HuH-7 (cell line): ENCODE data around the gene NUBPL.
"Not testable (repeated sequence)": the region's sequence is repeated elsewhere in the genome, so short reads cannot be mapped to it uniquely, and the experiment has no call there.

Source experiments
- DNase-seq: peaks from one replicate; pipeline ENCODE4 v3.0.0; 2011; ENCODE audit warnings: low spot score

The NUBPL gene

DNA sequence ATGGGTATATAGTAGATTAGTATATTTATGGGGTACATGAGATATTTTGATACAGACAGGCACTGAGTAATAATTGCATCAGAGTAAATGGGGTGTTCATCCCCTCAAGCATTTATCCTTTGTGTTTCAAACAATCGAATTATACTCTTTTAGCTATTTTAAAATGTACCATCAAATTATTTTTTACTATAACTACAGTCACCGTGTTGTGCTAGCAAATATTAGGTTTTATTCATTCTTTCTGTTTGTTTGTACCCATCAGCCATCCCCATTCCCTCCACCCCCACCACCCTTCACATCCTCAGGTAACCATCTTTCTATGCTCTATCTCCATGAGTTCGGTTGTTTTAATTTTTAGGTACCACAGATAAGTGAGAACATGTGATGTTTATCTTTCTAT is 115.8 kb downstream of the NUBPL start:
- no peak for DNase-seq

DNA sequence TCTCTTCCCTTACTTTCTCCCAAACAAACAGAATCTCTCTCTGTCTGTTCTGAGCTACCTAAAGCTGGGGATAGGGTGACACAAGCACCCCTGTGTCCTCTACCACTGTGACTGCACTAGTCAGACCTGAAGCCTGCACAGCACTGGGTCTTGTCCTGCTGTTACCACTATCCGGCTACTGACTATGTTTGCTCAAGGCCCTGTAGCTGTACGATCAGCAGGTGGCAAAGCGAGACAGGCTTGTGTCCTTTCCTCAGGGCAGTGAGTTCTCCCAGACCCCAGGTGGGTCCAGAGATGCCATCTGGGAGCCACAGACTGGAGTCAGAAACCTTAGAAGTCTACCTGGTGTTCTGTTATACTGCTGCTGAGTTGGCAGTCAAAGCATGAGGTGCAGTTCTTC is 116.4 kb downstream of the NUBPL start:
- no peak for DNase-seq

DNA sequence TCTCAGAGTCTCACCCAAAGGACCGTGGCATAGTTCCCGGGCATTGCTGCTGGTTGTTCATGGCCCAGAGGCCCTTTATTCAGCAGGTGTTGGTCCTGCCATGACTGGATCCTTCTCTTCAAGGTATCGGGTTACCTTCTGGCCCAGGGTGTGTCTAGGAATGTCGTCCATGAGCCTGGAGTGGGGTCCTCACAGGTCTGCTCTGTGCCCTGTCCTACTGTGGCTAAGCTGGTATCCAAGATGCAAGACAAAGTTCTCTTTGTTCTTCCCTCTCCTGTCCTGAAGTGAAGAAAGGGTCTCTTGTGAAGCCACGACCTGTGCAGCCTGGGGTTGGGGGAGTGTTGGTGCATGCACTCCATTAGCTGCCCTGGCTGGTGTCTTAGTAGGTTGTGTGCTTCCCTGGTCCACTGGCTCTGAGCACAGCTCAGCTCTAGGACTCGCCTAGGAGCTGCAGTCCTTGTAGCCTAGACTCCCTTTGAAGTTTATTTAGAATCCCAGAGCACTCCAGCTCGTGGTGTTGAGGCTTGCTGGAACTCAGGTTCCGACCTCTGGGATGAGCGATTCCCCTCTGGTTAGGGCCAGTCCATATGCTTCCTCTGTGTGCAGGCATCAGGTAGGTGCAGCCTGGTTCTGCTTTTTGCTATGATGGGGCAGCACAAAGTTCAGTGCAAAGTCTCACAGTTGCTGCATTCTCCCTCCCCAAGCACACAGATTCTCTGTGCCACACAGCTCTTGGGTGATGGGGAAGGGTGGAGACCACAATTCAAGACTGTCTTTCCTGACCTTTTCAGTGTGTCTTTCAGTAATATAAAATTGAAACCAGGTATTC is 117.4 kb downstream of the NUBPL start:
- DNase-seq, result no peak

DNA sequence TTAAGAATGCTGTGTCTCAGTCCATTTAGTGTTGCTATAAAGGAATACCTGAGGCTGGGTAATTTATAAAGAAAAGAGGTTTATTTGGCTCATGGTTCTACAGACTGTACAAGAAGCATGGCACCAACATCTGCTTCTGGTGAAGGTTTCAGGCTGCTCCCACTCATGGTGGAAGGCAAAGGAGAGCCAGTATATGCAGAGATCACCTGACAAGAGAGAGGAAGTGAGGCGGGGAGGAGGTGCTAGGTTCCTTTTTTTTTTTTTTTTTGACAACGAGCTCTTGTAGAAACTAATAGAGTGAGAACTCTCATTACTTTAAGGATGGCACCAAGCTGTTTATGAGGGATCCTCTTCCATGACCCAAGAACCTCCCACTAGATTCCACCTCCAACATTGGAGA is 121.6 kb downstream of the NUBPL start:
- DNase-seq, result no peak

DNA sequence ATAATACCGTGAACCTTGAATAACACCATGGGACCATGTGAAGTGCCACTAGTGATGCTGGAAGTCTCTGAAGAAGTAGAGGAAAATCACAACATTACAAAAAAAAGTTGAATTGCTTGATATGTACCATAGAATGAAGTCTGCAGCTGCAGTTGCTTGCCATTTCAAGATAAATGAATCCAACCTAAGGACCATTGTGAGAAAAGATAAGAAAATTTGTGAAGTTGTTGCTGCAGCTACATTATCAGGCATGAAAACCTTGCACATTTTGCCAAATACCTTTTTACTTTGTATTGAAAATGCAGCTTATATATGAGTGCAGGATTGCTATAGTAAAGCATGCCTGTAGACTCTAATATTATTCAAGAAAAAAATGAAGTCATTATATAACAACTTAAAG is 126.5 kb downstream of the NUBPL start:
- DNase-seq, result no peak

DNA sequence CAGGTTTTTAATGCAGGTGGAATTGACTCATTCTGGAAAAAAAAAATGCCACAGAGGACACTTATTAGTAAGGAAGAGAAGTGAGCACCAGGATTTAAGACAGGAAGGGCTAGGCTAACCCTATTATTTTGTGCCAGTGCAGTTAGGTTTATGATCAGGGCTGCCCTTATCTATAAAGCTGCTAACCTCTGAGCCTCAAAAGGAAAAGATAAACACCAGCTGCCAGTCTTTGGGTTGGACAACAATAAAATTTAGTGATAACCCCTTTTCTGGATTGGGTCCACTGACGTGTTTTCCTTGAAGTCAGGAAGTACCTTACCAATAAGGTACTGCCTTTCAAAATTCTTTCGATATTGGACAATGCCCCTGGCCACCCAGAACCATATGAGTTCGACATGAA is 128.9 kb downstream of the NUBPL start:
- no peak for DNase-seq

DNA sequence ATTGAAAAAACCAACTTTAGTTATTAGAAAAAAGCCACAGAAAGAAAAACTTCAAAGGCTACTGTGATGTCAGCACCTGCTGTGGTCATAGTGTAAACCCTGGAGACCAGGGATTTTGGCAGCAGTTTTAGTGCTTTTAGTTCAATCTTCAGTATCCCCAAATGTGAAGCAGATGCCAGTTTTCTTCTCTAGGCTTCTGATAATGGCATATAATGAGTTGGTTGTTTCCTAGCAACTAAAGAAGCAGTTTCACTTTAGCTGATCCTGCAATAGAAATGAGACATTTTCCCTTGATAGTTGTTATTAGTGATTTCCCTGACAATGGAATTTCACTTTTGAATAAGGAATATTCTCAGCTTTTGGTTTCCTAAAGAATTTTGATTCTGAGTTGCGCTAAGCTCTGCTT is 131.2 kb downstream of the NUBPL start:
- DNase-seq, result no peak

DNA sequence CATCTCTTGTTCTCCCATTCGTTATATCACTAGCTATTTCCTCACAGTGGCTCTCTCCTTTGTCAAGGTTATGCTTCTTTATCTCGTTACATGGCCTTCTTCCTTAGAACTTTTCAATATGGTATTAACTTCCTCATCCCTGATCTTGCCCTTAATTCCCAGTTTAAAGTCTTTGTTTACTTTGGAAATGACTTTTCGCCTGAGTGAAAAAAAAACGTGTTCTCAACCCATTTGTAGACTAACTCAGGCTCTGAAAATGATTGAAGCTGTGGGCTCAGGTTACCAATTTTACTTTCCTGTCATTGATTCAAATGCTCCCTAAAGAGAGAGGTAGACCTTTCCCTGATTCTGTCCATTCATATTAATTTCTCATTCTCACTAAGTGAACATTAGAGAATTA is 135.2 kb downstream of the NUBPL start:
- peak; percentile 64 for DNase-seq

DNA sequence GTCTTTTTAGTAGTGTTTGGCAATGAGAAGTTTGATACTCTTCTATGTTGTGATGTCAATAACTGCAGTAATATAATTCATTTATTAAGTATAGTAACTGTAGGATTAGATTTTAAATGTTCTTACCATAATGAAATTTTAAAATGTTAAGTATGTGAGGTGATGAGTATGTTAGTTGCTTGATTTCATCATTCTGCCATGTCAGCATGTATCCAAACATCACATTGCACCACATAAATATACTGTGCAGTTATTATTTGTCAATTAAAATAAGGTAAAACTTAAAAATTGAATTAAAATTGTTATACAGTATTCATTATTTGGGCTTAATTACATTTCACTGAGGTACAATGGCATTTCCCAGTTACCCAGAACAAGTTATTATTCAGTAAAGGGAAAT is 138.6 kb downstream of the NUBPL start:
- DNase-seq, result no peak

DNA sequence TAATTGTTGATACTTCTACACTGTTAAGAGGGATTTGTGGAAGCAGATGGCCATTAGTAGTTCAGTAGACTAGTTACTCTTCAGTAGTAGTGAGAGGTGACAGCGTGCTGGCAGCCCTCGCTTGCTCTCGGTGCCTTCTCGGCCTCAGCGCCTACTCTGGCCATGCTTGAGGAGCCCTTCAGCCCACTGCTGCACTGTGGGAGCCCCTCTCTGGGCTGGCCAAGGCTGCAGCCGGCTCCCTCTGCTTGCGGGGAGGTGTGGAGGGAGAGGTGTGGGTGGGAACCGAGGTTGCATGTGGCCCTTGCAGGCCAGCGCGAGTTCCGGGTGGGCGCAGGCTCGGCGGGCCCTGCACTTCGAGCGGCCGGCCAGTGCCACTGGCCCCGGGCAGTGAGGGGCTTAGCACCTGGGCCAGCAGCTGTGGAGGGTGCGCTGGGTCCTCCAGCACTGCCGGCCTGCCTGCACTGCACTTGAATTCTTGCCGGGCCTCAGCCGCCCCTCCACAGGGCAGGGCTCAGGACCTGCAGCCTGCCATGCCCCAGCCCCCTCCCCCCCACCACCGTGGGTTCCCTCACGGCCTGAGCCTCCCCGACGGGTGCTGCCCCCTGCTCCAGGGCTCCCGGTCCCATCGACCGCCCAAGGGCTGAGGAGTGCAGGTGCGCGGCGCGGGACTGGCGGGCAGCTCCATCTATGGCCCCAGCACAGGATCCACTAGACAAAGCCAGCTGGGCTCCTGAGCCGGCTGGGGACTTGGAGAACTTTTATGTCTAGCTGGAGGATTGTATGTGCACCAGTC is 139.3 kb downstream of the NUBPL start:
- DNase-seq, result no peak

DNA sequence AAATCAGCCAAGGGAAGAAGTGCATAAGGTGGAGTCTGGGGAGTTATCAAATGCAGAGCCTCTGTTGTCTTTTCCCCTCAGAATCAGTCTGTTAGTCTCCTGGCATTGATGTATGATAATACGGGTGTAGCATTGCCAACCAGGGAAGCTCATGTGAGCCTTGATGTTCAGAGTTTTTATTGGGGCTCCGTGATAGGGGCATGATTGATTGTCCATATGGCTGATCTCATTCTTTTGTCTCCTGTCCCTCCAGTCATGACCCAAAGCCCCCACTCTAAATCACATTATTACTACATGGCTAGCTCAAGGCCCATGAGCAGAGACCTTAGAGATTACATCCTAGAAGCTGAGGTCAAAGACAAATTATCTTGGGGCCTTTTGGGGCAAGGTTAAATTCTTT is 140.9 kb downstream of the NUBPL start:
- DNase-seq, result no peak

DNA sequence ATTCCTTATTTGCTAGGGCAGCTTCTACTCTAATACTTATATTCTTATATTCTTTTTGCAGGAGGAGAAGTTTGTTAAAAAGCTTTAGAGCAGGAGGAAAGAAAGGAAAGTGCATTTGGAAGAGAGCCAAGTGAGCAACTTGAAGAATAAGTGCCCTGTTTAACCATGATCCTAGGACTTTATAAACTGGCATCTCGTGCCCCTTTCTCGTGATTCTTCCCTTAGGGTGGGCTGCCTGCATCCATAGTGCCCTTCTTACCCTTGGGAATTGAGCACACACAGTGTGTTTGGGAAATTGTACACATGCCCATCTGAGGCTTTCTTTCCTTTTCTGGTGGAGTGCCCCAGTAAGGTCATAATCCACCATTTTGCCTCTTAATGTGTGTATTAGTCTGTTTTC is 141.9 kb downstream of the NUBPL start:
- DNase-seq, result no peak

DNA sequence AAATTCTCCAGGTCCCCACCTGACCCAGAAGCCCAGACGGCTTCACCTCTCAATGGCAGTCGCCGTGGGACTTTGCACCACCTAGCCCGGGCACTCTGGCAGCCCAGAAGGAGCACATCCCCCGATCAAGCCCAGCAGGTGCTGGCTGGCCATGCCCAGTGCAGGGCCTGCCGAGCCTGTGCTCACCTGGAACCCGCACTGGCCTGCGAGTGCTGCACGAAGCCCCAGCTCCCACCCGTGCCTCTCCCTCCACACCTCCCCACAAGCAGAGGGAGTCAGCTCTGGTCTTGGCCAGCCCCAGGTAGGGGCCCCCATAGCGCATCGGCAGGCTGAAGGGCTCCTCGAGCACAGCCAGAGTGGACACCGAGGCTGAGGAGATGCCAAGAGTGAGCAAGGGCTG is 144.5 kb downstream of the NUBPL start:
- DNase-seq, result no peak

DNA sequence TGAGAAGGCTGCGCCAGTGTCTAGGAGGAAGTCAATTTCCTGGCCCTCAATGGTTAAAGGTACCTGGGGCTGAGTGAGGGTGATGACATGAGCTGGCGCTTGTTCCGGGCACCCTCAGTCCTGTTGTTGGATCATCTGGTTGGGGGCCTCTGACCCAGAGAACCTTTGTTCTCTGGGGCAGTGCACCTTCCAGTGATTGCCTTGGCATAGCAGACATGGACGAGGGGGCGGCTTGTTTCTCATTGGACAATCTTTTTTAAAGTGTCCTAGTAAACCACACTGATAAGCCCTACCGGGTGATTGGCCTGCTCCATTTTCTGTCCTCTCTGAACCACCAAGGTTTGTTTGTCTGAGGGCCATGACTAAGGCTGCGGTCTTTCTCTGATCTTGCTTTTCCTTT is 147.5 kb downstream of the NUBPL start:
- DNase-seq, result not testable (repeated sequence)

DNA sequence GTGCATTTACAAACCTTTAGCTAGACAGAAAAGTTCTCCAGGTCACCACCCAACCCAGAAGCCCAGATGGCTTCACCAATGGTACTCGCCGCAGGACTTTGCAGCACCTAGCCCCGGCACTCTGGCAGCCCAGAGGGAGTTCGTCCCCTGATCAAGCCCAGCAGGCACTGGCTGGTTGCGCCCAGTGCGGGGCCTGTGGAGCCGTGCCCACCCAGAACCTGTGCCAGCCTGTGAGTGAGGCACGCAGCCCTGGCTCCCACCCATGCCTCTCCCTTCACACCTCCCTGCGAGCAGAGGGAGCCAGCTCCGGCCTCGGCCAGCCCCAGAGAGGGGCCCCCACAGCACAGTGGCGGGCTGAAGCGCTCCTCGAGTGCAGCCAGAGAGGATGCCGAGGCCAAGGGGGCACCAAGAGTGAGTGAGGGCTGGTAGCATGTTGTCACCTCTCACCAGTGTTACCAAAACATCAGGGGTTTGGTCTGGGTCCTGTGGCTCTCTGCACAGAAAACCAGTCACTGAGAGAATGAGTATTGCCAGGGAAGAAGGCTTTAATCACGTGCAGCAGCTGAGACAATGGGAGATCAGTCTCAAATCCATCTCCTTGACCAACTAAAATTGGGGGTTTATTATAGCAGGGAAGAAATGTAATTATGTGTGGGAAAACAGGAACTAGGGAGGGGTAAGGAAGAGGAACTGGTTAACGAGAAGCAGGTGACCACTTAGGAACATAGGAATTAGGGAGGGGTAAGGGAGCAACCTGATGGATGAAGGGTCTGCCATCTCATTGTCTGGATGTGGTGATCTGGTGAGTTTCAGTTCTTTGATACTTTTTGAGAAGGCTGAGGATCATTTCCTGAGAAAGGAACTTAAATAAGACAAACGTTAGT is 151.3 kb downstream of the NUBPL start:
- no peak for DNase-seq

DNA sequence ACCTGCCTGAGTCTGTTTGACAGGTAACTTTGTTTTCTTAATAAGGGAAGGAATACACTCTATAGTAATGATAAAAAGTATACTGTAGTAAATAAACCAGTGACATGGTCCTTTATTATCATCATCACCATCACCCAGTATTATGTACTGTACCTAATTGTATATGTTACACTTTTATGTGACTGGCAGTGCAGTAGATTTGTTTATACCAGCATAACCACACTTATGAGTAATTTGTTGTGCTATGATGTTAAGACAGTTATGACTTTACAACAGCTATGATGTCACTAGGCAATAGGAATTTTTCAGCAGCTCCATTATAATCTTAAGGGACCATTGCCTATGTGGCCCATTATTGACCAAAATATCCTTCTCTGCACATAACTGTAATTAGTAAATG is 155.0 kb downstream of the NUBPL start:
- no peak for DNase-seq

DNA sequence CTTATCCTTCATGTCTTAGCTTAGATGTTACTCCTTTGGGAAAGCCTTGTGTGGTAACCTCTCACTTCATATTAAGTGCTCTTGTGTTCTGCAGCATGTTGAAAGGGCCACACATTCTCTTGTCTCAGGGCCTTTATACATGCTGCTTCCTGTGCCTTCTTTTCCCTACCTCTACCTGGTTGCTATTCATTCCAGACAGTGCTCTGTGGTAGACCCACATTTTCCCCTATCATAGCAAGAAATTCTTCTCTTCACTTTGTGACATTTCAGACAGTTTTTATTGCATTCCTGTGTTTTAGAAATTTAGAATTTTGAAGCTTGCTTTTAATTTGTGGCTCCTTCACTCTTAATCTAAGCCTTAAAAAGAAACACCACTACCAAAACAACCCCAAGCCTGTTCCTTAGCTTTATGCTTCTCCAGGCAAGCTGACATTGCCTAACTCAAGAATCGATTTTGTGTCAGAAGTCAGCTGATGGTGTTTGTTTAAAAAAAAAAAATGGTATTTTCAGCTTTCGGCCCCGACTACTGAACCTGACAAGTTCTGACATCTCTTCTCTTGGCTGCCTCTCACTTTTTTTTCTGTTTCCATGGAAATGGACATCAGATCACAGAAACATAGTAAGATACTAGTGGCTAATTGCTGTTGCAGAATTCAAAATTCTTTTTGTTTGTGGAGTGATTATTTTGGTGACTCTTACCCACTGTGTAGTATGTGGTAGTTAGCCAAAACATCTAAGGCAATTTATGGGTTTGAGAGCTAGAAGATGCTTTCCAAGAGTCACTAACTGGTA is 156.3 kb downstream of the NUBPL start:
- peak; percentile 93 for DNase-seq

DNA sequence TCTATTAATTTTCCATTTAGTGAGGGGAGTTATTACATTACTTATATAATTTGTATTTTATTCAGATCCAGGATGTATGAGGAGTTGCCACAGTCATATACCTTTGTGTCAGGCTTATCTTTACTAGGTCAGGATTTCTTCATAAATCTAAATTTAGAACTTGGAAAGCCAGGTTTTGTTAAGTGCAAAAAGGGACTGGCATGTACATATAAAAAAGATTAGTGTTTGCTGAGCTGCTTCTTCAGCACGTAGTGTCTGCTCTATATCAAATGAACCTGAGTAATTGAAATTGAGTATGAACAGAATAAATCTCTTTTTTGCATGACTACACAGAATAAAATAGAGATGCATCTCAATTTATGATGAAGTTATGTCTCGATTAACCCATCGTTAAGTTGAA is 157.4 kb downstream of the NUBPL start:
- DNase-seq, result no peak

DNA sequence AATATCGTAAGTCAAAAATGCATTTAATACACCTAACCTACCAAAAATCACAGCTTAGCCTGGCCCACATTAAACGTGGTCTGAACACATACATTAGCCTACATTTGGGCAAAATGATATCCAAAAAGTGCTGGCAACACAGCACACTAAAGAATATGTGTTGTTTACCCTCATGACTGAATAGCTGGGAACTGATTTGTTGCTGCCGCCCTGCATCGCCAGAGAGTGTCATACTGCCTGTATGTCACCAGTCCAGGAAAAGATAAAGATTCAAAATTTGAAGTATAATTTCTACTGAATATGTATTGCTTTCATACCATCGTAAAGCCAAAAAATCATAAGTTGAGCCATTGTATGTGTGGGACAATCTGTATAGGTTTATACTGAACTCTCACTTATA is 157.8 kb downstream of the NUBPL start:
- no peak for DNase-seq

DNA sequence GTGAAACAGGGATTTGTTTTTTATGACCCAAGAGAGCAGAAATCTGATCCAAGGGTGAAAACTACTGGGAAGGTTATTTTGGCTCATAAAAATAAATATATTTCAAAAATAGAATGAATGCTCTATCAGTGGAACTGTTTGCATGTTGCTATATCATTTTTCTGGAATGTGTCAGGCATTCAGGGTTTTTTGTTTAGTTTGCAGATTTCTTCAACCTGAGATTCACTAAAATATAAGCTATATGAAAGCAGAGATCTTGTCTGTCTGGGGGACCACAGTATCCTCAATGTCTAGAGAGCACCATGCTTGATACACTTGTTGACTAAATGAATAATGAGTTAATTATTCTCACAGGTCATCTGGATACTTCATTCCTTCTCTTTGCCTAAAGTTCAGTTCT is 165.1 kb downstream of the NUBPL start:
- no peak for DNase-seq

DNA sequence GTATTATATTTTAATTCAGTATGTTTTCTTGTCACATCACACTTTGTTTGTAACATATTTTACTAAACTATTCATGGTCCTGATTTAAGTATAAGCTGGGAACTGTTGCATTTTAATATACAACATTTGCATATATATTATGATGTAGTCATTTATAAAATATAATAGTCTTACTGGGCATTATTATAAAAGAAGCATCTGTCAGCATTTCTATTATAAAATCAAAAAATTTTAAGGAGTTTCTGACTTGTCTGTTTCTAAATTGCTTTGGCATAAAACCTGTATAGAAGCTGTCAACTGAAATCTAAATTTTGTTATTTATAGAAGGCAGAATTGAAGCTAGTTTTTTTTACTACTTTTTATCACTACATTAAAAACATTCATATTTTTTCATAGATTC is 166.6 kb downstream of the NUBPL start:
- DNase-seq, result no peak

DNA sequence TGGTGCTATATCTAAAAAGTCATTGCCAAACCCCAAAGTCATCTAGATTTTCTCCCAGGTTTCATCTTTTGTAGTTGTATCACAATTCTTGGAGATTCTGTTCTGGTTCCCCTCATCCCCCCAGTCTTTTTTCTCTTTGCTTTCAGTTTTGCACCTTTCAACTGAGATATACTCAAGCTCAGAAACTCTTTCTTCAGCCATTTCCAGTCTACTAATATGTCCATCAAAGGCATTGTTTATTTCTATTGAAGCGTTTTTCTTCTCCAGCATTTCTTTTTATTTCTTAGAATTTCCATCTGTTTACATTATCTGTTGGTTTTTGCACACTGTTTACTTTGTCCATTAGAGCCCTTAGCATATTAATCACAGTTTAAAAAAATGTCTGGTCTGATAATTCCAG is 179.5 kb downstream of the NUBPL start:
- no peak for DNase-seq
